GM19328 (cell line): ENCODE data around the gene ELAVL2.

Experiments
- ATAC-seq: cut with Tn5 transposase; IDR thresholded peaks from one replicate; pipeline ENCODE4 v1.9.1; 2021; ENCODE audit warnings: mild to moderate bottlenecking, moderate library complexity; ENCODE audit not compliant: unreplicated experiment

ELAVL2 gene

DNA sequence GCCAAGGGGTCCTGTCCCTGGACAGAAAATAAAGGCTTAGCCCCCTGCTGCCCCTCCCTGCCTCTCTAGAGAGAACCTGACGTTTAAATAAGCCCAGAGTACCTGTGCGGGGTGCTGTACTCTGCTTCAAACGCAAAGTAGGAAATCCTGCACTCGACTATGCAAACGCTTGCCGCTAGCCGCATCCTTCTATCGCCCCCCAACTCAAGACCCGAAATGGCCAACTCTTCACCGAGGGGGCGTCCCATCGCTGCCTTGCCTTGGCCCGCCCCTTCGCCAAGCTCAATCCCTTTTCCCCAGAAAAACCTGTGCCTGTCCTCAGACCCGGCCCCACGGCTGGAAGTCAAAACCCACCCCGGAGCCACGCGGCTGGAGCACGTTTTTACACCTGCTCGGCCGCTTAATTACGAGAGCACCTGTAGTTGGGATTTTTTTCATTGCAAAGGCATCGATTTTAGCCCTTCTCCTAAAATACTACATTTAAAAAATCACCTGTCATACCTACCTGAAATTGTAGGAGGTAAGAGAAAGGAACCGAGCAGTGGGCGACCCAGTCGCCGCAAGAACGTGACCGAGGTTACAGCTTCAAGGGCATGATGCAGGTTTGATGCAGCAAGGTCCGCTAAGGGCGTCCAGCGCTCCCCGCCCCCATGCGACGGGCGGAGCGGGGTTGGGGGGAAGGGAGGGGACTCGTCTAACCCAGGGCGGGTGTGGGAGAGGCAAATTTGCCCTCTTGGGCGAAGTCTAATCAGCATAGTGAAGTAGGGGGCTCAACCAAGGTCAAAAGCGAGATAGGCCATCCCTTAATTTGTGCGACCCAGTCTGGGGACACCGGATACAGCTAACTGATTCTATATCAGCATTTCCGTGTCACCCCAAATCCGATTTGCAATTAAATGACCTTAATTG, 3.5 kb downstream of the ELAVL2 start:
- ATAC-seq, result no peak

DNA sequence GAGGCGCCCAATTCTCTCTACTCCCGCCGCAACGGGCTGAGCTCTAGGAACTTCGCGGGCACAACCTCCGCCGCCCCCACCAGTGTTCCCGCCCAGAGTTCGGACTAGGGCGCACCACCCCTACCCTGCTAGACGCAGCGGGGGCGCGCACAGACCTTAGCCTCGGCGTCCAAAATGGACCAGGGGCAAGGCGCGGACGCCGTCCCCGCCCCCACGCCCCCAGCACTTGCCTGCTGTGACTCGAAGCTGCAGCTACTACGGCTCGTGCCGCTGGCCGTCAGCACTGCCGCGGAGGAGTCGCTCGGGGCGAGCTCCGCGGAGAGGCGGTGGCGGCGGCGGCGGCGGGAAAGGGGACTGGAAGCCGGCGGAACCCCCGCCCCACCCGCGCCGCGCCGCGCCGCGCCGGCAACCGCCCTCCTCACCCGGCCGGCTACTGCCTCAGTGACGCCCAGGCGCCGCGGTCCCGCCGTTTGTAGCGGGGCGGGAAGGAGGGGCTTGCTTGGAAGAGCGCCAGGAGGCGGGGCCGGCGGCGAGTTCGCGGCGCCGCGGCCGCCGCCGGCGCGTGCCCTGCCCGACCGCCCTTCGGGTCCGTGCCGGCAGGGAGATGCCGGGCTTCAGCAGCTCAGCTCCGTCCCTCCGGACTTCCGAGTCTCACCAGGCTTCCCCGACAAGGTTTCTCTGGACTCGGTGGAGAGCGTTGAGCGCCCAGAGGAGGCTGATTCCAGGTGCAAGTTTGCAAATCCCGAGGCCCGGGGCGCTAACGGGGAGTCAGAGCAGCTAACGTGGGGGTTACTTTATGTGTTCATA, 4.5 kb downstream of the ELAVL2 start:
- ATAC-seq, result no peak

DNA sequence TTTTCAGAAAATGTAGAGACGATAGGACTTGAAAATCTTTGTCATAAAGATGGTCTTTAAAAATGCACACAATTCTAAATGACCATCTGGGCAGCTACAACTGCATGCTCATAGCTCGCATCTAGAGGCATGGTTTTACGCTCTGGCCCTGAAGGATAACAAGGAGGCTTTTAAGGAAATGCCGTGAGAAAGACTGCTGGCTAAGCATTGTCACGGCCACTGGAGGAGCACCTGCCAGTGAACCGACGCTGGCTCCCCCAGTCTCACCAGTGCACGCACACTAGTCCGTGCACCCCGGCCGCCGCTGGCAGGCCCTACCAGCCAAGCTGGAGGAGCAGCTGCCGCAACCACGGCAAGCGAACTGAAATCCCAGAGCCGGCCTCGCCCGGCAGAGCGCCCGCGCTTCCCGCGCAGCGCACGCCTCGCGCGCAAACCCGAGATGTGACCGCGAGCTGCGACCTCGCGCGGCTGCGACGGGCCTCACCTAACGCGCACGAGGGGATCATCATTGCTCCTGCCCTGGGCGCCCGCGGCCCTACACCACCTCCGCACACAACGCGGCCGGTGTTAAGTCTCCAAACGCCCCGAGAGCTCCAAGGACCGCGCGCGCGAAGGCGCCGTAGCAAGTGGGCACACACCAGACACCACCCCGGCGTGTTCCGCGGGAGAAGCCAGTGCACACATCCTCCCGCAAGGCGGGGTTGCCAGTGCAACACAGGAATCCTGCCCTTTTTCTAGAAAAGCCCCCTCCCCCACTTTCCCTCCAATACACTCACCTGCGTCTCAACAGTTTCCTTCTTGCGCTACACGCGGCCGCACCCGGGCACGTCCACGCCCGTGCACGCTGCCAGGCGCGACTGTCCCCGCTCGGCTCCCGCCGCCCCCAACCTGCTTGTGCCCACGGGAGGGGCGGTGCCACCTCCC, 5.3 kb downstream of the ELAVL2 start:
- no peak for ATAC-seq

DNA sequence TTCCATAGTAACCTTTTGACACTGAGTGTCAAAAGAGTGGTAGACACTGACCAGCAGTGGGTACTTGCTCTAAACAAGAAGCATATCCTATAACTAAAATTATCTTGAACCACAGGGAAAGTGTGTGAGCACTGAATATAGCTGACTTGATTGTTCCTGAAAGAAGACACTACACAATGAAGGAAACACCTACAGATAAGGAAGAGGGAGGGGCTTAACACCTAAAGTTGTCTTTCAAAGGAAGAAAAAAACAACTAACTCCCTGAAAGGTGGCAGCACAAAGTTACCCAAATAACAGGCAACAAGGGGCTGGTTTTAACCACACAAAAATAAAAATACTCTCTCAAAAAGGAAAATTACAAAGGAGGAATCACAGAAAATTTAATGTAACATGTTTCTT, 6.6 kb downstream of the ELAVL2 start:
- no peak for ATAC-seq

GRCh38 chr9:23814243-23814642, 11.8 kb downstream of the ELAVL2 start:
- ATAC-seq, result no peak

- ATAC-seq, result no peak
Observed at GRCh38 chr9:23812673-23813072, 13.4 kb downstream of the ELAVL2 start.

DNA sequence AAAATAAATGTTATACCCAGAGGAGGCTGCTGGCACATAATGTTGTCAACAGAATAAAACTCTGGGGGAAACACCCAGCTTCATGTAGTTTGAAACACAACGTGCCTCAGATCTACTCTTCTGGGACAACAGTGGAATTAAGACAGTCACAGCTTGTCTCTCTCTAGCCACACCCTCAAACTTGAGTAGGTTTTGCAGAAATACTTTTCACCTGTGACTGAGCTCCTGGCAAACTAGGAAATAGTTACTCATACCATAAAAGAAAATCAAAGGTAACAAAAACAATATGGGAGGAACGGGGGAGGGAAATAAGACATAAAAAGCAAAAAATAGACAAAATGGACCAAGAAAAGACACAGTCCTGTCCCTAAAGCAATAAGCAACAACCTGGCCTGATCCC, 14.4 kb downstream of the ELAVL2 start:
- no peak for ATAC-seq

DNA sequence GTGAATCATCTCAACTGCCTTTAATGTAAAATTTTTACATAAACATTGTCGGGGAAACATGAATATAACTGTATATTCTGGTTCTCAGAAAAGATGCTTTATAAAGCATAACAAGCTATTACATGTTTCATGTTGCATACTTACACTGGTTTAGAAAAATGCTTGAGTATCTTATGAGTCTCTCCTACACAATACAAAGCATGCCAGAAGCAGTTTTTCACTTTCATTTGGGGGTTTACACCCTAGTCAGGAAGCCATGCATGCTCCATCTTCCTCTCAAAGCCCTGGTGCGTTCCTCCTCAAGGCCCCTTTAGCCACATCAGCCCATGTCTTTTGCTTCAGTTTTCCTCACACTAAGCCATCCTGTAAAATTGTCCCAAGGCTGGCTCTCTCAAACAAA, 22.8 kb downstream of the ELAVL2 start:
- no peak for ATAC-seq

GRCh38 chr9:23801523-23801922, 24.5 kb downstream of the ELAVL2 start:
- no peak for ATAC-seq

GRCh38 chr9:23799521-23799920, 26.5 kb downstream of the ELAVL2 start:
- ATAC-seq, result no peak

DNA sequence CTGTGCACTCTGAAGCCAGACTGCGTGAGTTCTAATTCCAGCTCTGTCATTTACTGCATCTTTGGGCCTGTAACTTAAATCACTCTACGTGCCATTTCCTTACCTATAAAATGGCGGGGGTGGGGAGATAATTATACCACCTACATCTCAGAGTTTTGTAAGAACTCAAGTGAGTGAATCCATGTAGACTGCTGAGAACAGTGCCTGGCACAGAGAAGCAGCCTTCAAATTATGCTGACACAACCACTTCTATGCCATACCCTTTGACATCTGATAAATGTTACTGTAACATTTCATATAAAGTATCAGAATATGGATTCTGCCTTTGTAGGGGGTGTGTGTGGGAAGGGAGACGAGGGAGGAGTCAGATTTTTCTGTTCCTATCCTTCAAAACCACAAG, 27.7 kb downstream of the ELAVL2 start:
- no peak for ATAC-seq

GRCh38 chr9:23796209-23796608, 29.8 kb downstream of the ELAVL2 start:
- ATAC-seq, result no peak

DNA sequence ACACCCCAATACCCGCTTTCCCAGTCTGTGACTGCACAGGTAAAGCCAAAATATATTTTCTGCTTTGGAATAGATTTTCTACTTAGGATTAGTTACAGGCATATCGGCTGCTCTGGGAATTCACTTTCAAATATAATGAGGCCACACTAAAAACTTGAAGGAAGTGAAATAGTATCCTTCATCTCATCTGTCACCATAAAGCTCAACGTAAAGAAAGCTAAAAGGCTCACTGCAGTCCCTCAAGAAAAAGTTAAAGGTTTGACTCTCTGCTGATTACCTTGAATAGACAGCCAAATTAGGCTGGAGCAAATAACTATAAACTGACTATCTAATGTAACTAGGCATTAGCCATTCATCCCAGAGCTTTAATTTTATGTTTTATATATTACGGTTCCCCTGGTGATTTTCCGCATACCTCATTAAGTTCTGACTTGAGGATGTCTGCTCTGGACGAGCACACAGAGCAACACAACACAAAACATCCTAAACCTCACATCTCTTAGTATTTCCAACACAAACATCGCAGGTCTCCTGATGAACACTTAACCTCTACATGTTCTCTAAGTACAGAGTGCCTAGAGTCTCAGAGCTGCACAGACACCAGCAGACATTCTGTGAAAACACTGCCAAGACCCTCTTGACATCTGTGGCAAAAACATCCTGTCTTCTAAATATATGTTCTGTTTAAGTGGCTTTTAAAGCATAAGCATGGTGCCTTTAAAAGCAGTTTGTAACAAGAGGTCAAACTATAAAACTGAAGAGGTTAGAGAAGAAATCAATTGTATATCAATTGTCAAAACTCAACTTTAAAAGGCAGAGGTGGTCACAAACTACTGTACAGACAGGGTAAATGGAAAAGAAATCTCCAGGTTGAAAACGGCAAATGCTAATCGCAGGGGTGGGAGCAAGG, 35.4 kb downstream of the ELAVL2 start:
- ATAC-seq, result no peak

DNA sequence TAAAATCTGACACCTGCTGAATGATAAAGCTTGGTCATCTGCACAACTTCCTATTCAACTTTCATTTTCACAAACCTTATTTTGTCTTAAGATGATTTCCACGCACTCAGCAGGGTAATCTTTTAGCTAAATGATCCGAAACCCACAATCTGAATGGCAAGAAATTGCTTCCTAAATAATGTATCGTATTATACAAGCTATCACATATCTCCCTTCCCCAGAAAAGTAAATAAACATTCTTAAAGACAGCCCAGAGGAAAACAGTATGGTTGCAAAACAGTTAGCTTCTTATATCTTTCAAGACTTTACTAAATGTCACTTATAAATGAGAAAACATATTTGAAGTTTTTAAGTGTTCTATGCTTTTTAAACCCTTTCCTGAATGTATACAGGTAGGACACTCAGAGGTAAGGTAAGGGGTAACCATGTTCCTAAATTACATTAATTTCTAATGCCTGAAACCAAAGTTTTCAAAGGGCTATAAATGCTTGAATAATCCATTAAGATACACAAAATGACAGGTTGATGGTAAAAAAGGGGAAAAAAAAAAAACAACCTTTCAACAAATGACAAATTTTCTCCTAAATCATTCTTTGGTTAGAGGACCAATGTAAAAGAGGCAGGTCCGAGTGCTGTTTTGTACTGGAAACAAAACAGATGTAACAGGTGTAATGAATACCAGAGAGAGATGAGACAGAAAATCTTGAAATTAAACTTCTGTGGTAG, 36.3 kb downstream of the ELAVL2 start:
- ATAC-seq, result no peak

- ATAC-seq, result no peak
Observed at GRCh38 chr9:23784962-23785361, 41.1 kb downstream of the ELAVL2 start.

DNA sequence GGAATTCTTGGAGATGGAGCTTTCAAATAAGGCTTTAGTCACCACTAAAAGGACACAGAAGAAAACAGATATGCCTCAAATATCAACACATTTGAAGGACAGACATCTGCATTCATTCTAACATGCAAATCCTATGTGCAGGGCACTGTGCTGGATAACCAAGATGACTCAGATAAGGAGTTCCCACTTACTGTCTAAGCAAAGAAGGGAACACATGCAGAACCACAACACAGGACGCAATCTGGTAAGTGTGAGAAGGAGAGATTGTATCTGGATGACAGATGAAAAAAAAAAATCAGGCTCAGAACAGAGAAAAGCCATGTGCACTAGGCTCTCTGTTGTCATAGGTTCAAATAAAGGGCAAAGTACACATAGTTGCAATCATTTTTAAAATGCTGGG, 42.5 kb downstream of the ELAVL2 start:
- ATAC-seq, result no peak

DNA sequence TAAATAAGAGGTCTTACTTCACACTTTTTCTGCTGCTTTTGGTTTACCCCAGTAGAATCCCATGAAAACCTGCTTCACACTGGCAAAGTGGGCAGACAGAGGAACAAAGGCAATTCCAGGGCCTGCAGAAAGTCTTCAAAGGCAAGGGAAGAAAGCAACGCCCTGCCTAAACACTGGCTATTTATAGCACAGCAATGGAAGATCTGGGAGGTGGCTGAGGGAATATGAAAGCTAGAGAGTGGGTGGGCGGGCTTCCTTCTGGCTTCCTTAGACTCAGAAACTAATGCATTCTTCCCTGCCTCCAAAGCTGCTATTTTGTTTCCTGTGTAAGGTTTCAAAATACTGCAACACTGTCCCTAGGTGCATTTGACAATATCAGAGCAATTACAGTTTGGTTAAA, 46.8 kb downstream of the ELAVL2 start:
- no peak for ATAC-seq

DNA sequence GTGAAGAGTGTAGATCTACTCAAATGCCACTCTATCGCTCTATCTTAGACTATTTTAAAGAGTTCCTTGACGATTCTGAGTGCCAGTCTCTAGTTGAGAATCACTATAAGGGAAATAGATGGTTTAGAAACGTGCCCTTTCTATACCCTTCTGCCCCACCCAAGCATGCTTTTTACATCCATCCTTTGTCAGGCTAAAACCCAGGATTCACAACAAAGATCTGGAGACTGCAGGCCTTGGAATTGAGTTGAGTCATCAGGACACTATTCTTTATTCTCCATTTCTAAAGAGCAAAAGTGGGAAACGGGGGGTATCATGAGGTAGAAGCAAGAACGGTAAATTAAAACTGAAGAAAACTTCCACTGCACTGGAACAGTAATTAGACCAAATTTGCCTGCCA, 48.7 kb downstream of the ELAVL2 start:
- ATAC-seq, result no peak

DNA sequence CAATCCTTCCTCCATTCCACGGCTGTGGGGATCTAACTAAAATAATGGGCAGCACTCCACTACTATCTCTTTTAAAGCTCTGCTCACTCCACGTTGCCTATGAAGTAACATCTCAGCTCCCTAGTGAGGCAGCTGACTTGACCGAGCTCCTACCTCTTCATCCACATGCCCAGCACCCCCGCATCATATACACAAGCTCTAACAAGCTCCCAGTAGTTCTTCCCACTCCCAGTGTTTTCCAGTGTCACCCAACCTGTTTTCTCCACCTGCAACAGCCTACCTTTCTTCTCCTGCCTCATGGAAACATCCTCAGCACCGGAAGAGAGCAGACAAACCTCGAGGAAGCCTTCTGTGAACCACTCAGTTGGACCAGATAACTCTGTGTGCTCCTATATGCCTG, 50.5 kb downstream of the ELAVL2 start:
- no peak for ATAC-seq
